MM.1S (cell line): ENCODE data around the gene SERPINE2.

Experiments used
- EZH2phosphoT487 ChIP-seq: fragments of 300-600 bp; sonication (generic); IDR thresholded peaks from 2 replicates; pipeline ENCODE4 v1.6.1; 2018; ENCODE audit warnings: antibody characterized with exemption, low read length
- TF ChIP-seq, protein P1 (sequence below): fragments of 300-600 bp; sonication (generic); IDR thresholded peaks from 2 replicates; pipeline ENCODE4 v1.5.1; 2016; ENCODE audit warnings: antibody characterized with exemption, low read length, mixed read lengths

- TF ChIP-seq, protein P1, sequence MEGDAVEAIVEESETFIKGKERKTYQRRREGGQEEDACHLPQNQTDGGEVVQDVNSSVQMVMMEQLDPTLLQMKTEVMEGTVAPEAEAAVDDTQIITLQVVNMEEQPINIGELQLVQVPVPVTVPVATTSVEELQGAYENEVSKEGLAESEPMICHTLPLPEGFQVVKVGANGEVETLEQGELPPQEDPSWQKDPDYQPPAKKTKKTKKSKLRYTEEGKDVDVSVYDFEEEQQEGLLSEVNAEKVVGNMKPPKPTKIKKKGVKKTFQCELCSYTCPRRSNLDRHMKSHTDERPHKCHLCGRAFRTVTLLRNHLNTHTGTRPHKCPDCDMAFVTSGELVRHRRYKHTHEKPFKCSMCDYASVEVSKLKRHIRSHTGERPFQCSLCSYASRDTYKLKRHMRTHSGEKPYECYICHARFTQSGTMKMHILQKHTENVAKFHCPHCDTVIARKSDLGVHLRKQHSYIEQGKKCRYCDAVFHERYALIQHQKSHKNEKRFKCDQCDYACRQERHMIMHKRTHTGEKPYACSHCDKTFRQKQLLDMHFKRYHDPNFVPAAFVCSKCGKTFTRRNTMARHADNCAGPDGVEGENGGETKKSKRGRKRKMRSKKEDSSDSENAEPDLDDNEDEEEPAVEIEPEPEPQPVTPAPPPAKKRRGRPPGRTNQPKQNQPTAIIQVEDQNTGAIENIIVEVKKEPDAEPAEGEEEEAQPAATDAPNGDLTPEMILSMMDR = no peak
- TF ChIP-seq EZH2phosphoT487 = no peak
These were observed 16.0 kb upstream of the SERPINE2 start for GRCh38 chr2:224055101-224055500.
